HG03442 (cell line): ENCODE measurements around the gene NPM1.
"Not testable (repeated sequence)": the region's sequence is repeated elsewhere in the genome, so short reads cannot be mapped to it uniquely, and the experiment has no call there.

Experiments used
- ATAC-seq: cut with Tn5 transposase; IDR thresholded peaks from one replicate; pipeline ENCODE4 v1.9.1; 2021; ENCODE audit warnings: mild to moderate bottlenecking, moderate library complexity; ENCODE audit not compliant: unreplicated experiment

Gene NPM1

DNA sequence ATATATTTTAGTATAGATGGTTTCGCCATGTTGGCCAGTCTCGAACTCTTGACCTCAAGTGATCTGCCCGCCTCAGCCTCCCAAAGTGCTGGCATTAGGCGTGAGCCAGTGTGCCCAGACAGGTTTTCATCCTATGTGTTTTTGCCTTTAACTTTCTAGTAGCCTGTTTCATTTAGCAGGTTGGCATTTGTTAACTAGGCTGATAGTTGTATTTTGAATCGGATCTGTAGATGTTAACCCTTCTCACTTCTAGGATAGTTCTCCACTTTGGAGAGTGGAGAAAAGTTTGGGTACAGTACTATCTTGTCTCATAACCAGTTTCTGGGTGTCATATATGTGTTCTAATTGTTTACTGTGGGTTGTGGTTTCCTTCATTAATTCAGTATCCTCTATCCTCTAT lies 24.5 kb downstream of the NPM1 start:
- no peak for ATAC-seq

DNA sequence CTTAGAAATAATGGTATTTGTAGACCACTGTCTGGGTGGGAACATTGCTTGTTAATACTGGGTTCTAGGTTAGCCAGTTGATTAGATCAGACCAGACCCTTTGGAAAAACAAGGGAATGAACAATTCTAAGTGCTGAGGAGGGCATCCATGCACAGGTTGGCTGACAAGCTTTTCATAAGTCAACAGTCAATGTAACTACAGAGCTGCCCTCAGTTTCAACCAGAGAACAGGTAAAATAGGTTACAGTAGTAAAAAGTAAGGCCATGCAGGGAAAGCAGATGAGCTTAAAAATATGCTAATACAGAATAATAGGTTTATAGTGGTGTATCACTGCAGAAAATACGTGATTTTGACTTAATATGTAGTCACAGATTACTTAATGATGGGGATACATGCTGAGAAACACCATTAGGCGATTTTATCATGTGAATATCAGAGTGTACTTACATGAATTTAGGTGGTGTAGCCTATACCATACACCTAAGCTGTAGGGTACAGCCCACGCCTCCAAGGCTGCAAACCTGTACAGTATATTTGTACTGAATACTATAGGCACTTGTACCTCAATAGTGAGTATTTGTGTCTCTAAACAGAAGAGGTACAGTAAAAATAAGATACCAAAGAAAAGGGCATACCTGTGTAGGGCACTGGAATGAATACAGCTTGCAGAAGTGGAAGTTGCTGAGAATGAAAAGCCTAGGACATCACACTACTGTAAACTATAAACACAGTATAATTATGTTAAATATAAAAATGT lies 25.7 kb downstream of the NPM1 start:
- ATAC-seq: no peak

DNA sequence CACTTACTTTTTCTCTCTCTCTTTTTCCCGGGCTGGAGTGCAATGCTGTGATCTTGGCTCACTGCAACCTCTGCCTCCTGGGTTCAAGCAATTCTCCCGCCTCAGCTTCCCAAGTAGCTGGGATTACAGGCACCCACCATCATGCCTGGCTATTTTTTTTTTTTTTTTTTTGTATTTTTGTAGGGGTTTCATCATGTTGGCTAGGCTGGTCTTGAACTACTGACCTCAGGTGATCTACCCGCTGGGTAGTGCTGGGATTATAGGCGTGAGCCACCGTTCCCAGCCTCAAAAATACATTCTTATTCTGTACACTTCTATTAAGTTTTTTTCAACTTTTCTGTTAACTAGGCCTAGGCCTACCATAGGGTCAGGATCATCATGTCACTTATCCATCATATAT lies 26.3 kb downstream of the NPM1 start:
- ATAC-seq: not testable (repeated sequence)

DNA sequence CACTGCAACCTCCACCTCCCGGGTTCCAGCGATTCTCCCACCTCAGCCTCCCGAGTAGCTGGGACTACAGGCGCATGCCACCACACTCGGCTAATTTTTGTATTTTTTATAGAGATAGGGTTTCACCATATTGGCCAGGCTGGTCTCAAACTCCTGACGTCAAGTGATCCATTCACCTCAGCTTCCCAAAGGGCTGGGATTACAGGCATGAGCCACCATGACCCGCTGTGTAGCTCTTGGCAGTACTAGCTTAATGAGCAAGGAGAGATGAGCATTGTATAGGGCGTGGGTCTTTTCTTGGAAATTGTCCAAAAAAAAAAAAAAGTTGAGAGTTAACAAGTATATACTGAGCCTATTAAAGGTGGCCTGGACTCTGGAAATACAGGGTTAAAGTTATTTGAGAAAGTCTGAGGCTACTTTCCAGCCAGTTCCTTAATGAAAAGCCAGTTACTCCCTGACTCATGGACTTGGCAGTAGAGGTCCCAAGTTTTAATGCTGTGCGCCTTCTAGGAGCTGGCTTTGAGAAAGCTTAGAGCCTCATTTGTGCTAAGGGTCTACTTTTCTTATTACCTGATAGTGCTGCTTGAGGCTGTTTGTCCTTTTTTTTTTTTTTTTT lies 27.6 kb downstream of the NPM1 start:
- no peak for ATAC-seq

DNA sequence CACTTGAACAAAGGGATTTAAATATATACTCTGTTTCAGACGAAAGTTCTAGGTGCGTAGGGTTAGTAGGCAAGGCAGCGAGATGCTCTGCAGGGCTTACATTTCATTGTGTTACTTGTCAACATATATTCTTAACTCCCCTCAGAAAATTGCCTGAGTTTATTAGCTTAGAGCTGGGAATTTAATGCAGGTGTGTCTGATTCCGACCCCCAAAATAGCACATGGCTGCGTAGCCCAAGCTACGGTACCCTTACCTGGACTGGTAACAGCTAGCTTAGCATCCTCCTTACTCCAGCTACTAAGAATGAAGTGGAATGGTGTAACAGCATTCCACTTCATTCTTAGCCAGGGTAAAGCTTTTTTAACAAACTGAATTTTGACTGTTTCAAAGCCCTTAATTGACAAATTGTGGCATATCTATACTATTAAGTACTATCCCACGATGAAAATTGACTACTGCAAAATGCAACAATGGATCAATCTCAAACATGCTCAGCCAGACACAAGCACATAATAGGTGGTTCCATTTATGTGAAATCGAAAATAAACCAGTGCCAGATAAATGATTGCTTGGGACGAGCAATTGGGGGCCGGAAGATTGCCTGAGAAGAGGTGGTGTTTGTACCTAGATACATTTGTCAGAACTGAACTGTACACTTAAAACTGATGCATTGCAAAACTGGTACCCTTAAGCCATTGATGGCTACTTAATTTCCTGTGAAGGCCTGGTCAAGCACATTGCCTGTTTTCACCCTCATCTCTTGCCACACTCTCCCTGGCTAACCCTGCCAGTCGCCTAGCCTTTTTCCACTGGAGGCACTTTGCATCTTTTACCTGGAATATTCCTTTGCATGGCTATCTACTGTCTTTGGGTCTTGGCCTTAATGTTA lies 28.8 kb downstream of the NPM1 start:
- no peak for ATAC-seq

DNA sequence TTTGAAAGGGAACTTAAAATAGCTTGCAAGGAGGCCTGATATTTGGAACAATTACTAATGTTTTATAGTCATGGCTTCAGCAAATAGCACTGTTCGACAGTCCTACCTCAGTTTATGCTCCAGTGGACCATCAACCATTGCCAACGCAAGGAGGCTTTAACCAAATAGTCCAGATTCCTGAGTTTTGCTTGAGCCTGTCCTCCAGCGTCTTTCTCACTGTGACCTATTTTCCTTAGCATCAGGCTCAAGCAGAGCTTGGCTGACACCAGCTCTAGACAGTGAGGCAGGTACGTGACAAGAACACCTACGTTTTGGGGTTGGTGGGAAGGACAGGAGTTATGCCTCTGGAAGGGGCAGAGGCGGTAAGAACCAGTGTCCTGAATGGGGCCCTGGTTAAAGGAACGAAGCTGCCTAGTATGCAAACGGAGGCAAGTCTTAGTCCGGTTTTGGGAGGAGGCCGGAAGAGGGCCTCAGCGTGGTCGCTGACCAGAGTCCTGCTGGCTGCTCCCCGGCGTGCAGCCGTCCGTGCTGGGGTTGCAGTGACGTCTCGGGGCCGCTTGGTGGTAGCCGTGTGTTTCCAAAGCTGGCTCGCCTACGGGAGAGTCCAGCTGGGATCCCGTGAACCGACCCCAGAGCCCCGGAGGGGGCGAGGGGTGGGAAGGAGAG lies 30.8 kb downstream of the NPM1 start:
- peak; percentile 58 for ATAC-seq

DNA sequence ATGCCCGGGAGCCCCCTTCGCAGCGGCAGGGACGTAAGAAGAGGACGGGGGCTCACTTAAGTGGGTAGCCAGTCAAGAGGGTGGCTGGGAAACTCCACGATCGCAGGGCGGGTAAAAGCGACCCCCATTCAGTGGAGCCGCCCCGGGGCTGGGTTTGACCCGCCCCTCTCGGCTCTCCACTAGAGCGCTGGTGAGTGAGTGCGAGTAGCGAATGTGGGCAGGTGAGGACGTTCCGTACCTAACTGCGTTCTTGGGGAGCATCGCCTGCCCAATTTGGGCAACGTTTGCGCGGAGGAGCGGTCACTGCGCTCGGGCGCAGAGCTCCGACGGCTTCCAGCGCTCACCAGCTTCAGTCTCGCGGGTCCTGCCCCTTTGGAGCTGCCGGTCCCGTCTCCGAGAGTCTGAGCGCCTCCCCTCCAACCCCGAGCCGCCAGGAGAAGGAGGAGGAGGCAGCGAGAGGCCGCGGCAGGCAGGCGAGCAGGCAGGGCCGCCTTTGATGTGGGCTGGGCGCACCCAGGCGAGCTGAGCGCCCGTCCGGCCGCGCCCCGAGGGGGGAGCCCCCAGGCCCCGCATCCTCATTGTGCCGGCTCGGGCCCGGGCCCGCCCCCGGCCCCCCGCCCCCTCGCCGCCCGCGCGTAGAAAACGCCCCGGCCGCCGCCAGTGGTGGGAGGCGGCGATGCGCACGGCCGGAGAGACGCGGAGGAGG lies 31.5 kb downstream of the NPM1 start, which contains the start of gene FGF18:
Gene FGF18 (plus strand): TSS at position 666 of the 706 bp plus-strand sequence. CDS start 553 bp downstream, outside the sequence.
- peak; percentile 47 for ATAC-seq

DNA sequence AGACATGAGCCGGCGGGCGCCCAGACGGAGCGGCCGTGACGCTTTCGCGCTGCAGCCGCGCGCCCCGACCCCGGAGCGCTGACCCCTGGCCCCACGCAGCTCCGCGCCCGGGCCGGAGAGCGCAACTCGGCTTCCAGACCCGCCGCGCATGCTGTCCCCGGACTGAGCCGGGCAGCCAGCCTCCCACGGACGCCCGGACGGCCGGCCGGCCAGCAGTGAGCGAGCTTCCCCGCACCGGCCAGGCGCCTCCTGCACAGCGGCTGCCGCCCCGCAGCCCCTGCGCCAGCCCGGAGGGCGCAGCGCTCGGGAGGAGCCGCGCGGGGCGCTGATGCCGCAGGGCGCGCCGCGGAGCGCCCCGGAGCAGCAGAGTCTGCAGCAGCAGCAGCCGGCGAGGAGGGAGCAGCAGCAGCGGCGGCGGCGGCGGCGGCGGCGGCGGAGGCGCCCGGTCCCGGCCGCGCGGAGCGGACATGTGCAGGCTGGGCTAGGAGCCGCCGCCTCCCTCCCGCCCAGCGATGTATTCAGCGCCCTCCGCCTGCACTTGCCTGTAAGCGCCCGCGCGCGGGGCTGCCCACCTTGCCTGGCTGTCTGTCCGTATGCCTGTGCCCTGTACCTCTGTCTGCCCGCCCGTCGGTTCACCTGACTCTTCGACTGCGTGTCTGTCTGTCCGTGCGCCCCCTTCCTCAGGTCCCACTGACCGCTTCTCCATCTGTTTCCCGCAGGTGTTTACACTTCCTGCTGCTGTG lies 32.2 kb downstream of the NPM1 start:
- peak; percentile 24 for ATAC-seq

DNA sequence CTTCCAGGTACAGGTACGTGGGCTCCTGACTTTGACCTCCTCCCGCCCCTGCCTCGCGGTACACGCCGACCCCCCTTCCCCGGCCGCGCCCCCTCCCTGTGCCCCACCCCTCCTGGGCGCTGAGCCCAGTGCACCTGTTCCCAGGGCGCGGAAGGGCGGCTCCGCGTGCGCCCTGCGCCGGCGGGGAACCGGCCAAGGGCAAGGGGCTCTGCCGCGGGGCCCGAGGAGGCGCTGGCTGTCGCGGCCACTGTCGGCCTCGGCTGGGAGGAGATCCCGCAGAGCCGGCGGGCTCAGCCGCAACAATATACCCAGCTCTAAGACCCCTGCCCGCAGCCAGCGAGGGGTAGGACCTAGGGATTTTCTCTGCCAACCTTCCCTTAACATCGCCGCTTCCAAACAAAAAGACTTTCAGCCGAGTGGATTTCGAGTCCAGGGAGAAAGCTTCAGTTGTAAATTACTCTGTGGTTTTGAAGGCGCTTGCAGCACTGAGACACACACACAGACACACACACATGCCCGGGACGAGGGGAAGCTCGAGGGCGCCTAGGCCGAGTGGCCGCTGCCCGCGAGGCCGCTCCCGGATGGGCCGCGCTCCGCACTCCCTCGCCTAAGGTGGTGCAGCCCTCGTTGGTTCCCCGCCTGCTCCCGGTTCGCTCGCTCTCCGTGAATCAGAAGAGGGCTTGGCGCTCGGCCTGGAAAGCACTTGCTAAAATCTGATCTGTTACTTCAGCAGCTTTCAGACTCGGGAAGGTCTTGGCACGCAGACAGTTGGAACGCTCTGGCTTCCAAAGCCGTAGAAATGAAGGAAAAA lies 33.0 kb downstream of the NPM1 start:
- ATAC-seq: no peak

DNA sequence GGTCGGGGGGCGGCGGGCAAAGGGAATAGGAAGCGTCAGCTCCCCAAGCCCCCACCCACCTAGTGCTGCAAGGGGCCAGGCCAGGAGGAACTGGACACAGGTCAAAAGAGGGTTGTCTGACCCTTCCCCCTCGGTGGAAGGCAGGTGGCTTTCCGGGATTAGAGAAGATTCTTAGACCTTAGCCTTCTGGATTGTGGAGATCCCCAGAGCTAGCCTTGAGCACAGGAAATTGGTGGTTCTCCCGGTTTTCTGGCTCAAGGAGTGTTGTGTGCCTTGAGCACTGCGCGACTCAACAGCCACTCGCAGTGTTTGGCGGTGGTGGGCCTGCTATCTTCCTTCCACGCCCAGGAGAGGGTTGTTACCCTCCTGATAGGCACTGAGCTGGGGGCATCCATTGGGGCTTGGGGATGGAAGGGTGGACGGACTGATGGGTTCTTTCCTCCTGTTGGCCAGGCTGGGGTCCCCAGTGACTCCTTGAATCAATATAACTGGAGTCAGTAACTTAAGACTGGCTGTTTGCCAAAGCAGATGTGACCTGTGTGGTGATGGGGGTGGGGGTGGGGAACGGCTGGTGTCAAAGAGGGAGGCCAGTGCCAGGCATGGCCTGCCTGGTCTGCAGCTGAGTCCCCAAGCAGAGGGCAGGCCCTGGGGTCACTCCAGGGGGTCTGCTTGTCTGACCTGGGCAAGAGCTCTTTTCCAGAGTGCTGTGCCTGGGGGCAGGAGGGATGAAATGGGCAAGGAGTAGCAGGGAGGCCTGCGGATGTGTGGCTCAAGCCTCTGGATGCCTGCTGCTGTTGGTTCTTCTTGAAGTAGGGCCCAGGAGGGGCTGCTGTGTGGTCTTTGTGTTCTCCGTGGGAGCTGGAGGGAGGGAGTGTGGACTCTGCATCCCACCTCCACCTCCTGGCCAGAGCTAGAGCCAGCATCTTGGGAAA lies 33.9 kb downstream of the NPM1 start:
- ATAC-seq: no peak

DNA sequence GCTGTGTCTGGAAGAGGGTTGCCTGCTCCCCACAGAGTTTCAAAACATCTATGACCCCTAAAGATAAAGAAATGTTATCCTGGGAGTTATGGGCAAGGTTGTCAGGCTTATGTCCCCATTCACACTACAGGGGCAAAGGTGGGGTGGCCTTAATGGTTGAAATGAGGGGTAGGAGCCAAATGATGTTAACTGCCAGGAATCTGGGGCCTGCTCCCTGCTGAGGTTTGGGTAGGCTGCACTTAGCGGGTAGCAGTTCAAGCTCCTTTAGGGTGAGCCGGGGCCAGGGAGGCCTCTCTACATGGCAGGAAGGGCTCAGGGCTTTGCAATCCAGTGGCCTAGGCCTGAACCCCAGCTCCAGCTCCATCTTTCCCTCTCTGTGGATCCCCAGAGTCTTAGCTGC lies 34.8 kb downstream of the NPM1 start:
- no peak for ATAC-seq

DNA sequence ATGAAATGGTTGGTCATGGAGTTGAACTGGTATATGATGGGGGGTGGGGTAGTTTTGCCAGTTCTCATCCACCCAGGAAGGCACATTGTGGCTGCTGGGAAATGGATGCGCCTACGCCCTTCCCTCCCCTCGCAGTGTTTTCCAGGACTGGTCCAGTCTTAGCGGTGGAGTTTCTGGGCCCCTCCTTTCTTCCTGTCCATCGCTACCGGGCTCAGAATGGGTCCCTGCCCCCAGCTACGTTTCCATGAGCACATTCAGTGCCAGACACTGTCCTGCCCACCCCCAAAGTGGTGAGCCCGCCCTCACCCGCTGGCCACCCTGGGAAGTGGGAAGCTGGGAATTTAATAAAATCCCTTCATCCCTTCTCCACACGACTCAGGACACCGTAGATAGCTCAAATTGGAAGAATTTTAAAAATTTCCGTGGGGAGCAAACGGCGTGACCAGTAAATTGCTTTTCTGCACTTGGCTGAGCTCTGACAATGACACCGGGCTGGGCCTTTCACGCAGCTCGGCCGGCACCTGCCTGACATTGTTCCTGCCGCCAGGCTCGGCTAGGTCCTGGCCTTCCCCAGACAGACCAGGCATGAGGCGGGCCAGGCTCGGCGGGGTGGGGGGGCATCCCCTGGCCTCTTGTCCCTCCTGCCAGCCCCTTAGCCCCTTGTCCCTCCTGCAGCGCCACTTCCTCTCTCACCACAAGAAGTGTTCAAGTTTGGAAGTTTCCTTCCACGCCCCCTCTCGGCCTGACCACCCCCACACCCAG lies 35.4 kb downstream of the NPM1 start:
- no peak for ATAC-seq

DNA sequence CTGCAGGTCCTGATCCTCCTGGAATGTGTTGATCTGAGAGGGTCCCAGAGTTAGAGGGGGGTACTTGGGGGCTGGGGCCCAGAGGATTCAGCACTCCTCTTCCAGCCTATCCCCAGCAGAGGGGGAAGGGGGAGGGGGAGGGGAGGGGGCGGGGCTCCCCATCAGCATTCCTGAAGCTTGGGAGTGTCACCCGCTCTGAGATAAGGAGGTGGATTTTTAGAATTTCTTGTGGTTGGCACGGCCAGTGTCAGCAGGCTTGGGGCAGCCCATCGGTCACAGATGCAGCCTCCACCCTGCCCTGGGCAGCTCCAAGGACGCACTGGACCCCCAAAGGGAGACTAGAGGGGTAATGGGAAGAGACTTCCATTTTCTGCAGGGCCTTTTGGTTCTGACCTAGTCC lies 37.1 kb downstream of the NPM1 start:
- ATAC-seq: no peak

DNA sequence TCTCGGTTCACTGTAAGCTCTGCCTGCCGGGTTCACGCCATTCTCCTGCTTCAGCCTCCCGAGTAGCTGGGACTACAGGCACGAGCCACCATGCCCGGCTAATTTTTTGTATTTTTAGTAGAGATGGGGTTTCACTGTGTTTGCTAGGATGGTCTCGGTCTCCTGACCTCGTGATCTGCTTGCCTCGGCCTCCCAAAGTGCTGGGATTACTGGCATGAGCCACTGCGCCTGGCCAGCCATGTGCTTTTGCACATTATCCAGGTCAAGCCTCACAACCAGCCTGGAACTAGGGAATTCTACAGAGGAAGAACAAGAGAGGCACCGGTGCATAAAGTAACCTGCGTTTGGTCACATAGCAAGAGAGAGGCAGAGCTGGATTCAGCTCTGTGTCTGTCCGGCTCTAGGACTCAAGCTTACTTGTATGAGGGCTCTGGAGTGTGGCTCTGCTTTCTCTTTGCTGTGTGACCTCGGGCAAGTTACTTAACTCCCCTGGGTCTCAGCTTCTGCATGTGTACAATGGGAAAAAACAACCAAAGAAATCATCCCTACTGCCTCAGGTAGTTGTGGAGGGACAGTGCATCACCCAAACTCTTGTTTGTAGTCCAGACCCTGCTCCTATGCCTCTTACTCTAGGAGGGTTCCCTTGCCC lies 38.1 kb downstream of the NPM1 start:
- no peak for ATAC-seq

DNA sequence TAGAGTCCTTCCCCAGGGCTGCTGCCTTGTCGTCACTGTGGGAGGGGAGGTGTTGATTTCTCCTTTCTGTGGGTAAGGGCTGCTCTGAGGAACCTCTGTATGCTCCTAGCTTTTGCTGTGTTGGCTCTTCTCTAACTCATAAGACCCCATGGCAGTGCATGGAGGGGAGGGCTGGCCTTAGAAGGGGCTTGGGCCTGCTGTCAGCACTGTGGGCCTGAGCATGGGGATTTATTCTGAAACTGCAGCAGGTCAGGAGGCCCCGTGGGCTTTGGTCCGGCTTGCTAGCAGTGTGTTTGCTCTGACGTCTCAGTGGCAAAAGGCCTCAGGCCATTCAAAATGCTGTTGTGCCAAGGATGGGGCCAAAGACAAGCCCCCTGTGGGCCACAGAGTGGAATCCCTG lies 38.6 kb downstream of the NPM1 start:
- no peak for ATAC-seq

DNA sequence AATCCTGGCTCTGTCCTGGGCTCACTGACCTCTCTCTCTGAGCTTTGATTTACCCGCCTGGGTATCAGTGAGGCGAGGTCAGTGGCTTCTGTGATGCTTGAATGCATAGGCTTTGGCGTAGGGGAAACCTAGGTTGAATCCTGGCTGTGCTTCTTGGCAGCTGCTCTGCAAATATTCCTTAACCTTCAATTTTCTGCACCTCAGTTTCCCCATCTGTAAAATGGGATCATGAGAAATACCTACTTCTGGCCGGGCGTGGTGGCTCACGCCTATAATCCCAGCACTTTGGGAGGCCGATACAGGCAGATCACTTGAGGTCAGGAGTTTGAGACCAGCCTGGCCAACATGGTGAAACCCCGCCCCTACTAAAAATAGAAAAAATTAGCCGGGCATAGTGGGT lies 39.0 kb downstream of the NPM1 start:
- ATAC-seq: no peak
